Psoas muscle (tissue), 8 donors: ENCODE data around the gene ZFP36. TPM values are rescaled to one million over a fixed set of nuclear protein-coding genes. Genes with fewer than 3 reads are reported as not detected.
A peak's percentile ranks its signal among the peaks of the same experiment; 100 is the strongest.

Experiments
- ATAC-seq, 4 donors: fragments of 200-7000 bp; cut with Tn5 transposase; one replicate each; pipeline ENCODE4 v1.9.1; 2020; ENCODE audit warnings: moderate library complexity in 3 of 4, mild to moderate bottlenecking in 2 of 4
- DNase-seq, 2 donors: peaks; one replicate each; pipeline ENCODE4 v3.0.0-alpha.2; 2020
- H3K27ac ChIP-seq: fragments of 200-600 bp; one replicate; pipeline ENCODE4 v1.8.0; 2022
- H3K27me3 ChIP-seq, 3 donors: fragments of 200-600 bp in 1 of 3; one replicate each; pipeline versions ENCODE4 v1.6.1 to v1.8.0; 2013 to 2022; ENCODE audit warnings: low read length in 2 of 3, mild to moderate bottlenecking in 2 of 3, moderate library complexity in 1 of 3; ENCODE audit not compliant: insufficient read depth in 3 of 3
- H3K36me3 ChIP-seq, 2 donors: fragments of 200-600 bp in 1 of 2; one replicate each; pipeline versions ENCODE4 v1.6.1 to v1.8.0; 2013 to 2022; ENCODE audit warnings: low read depth in 1 of 2, mild to moderate bottlenecking in 1 of 2, moderate library complexity in 1 of 2; ENCODE audit not compliant: insufficient read depth in 1 of 2
- H3K4me1 ChIP-seq: fragments of 200-600 bp; one replicate; pipeline ENCODE4 v1.8.0; 2022
- H3K4me3 ChIP-seq: fragments of 200-600 bp; one replicate; pipeline ENCODE4 v1.8.0; 2022; ENCODE audit warnings: mild to moderate bottlenecking
- H3K9me3 ChIP-seq: fragments of 200-600 bp; one replicate; pipeline ENCODE4 v1.8.0; 2022
- CTCF ChIP-seq: fragments of 200-600 bp; IDR thresholded peaks from one replicate; pipeline ENCODE4 v1.8.0; 2022; ENCODE audit warnings: antibody characterized with exemption
- WGBS, 3 donors: extraction: QIAGEN DNeasy Blood & Tissue Kit; methylation state at CpG; one replicate each; pipeline versions ENCODE4 v1.1.6 to v1.1.7; 2013; 5-methylcytosine and 5-hydroxymethylcytosine counted together
- intact Hi-C, 2 donors: fragments of 100-400 bp; cut with DNase I; formaldehyde crosslinking; loops; one replicate each; pipeline versions ENCODE4 v1.11.0 to v1.14.2; 2022
- polyA plus RNA-seq, 3 donors: library from polyadenylated mRNA; stranded (reverse); fragments of 200-250 nt; gene quantifications; one replicate each; pipeline ENCODE4 v1.2.3, GENCODE V29; 2013
- total RNA-seq, 4 donors: library from RNA; stranded (reverse); fragmentation: NEBNext Ultra II Directional in 2 of 4; extraction: Animal tissue kit (Norgen Biotek cat#: 25700) in 2 of 4; gene quantifications; one replicate each; pipeline versions ENCODE4 v1.2.1 to v1.2.4, GENCODE V29; 2021 to 2023
- donor health status: healthy with polysubstance abuse.
- donor health status: DM: no; HTN: no; CAD: no; lungs with moderate emphysema.
- donor health status: Bipolar disorder and iron deficiency.
- donor health status: healthy.
- donor health status: DM: yes; HTN: yes; CAD: no.
- donor health status: DM: no; HTN: no; CAD: no.
- donor health status: DM: no; HTN: no; CAD: no.
- donor health status: DM: yes; HTN: yes; CAD: no.

The ZFP36 gene
- total and polyA plus RNA-seq, 7 donors = 32.1 to 391 (median 128) TPM

GRCh38 chr19:39405958-39406655 lies 540 bp upstream of the ZFP36 start:
- peak in 1 of 2 donors; percentile 91 for DNase-seq

GRCh38 chr19:39407410-39407659 lies 688 bp downstream of the ZFP36 start:
- H3K27me3 ChIP-seq = no peaks in the 10 kb centered on the region
- peak overlapping the region; percentile 97 for H3K4me3 ChIP-seq
- 0 to 1% (median 1%) methylated on average over 13 to 14 of the region's 14 CpGs for WGBS, 3 donors
- H3K36me3 ChIP-seq = peaks cover 0 to 17% of the 10 kb centered on the region in 2 donors
- peak overlapping the region; percentile 96 for H3K27ac ChIP-seq
- H3K4me1 ChIP-seq = peaks cover 28% of the 10 kb centered on the region
- DNase-seq (no peak), ATAC-seq (no peak)
- no peaks in the 10 kb centered on the region for H3K9me3 ChIP-seq
- intact Hi-C loops = no loop called here
- no peak for TF ChIP-seq CTCF

More at GRCh38 chr19:39405958-39406655, 540 bp upstream of the ZFP36 start:
- H3K4me1 ChIP-seq = peaks cover 27% of the 10 kb centered on the region
- no peak for TF ChIP-seq CTCF
- intact Hi-C loops = no loop called here
- no peaks in the 10 kb centered on the region for H3K9me3 ChIP-seq
- ATAC-seq = peak in 2 of 4 donors; percentile 0
- peak overlapping the region; percentile 97 for H3K4me3 ChIP-seq
- 16 to 22% (median 17%) methylated on average over 22 of the region's 22 CpGs for WGBS, 3 donors
- H3K27ac ChIP-seq = peak overlapping the region; percentile 96
- peaks cover 0 to 17% of the 10 kb centered on the region in 2 donors for H3K36me3 ChIP-seq
- H3K27me3 ChIP-seq = no peaks in the 10 kb centered on the region

GRCh38 chr19:39407660-39408391 lies 1.2 kb downstream of the ZFP36 start:
- ATAC-seq (no peak), DNase-seq (peak; percentile 51 to 82)
- H3K9me3 ChIP-seq = no peaks in the 10 kb centered on the region
- intact Hi-C loops = no loop called here
- peak overlapping the region; percentile 97 for H3K4me3 ChIP-seq
- H3K27ac ChIP-seq = peak overlapping the region; percentile 96
- 3 to 13% (median 4%) methylated on average over 37 to 40 of the region's 40 CpGs for WGBS, 3 donors
- no peak for TF ChIP-seq CTCF
- no peaks in the 10 kb centered on the region for H3K27me3 ChIP-seq
- peaks cover 0 to 17% of the 10 kb centered on the region in 2 donors for H3K36me3 ChIP-seq
- peaks cover 28% of the 10 kb centered on the region for H3K4me1 ChIP-seq

- H3K4me1 ChIP-seq = peaks cover 28% of the 10 kb centered on the region
- peak overlapping the region; percentile 96 for H3K27ac ChIP-seq
- intact Hi-C loops = no loop called here
- TF ChIP-seq CTCF = no peak
- peak overlapping the region; percentile 97 for H3K4me3 ChIP-seq
- DNase-seq (peak in 1 of 2 donors; percentile 70), ATAC-seq (peak in 2 of 4 donors; percentile 5 to 17)
- peaks cover 0 to 17% of the 10 kb centered on the region in 2 donors for H3K36me3 ChIP-seq
- H3K9me3 ChIP-seq = no peaks in the 10 kb centered on the region
- H3K27me3 ChIP-seq = no peaks in the 10 kb centered on the region
- WGBS, 3 donors = 18 to 44% (median 25%) methylated on average over 20 of the region's 20 CpGs
These were observed 2.0 kb downstream of the ZFP36 start for GRCh38 chr19:39408392-39409207.
